GM12872 (cell line): ENCODE measurements around the gene ZBTB5.

ENCODE experiments used
- CTCF ChIP-seq: IDR thresholded peaks from 3 replicates; pipeline ENCODE4 v1.5.1; 2011; ENCODE audit warnings: low read depth, mild to moderate bottlenecking, low read length, moderate library complexity; ENCODE audit not compliant: insufficient read depth

ZBTB5 gene

GRCh38 chr9:37423508-37423907 is 41.7 kb downstream of the ZBTB5 start:
- no peak for TF ChIP-seq CTCF

- no peak for TF ChIP-seq CTCF
These were observed 42.8 kb downstream of the ZBTB5 start, which contains the start of gene GRHPR for GRCh38 chr9:37422289-37423104. GRHPR (plus strand) TSS chr9:37422696; CDS start chr9:37422751, 55 bp downstream.

GRCh38 chr9:37421914-37422288 is 43.3 kb downstream of the ZBTB5 start:
- TF ChIP-seq CTCF: no peak

GRCh38 chr9:37420271-37421215 is 44.7 kb downstream of the ZBTB5 start:
- no peak for TF ChIP-seq CTCF

- TF ChIP-seq CTCF: no peak
These were observed 46.0 kb downstream of the ZBTB5 start for GRCh38 chr9:37419204-37419603.

- TF ChIP-seq CTCF: no peak
These were observed 47.2 kb downstream of the ZBTB5 start for GRCh38 chr9:37417857-37418618.
